Measurements from ENCODE around the gene PROK1.
A peak's percentile ranks its signal among the peaks of the same experiment; 100 is the strongest.

Gene PROK1

GRCh38 chr1:110466646-110467280 lies 15.8 kb downstream of the PROK1 start:
- no peak for DNase-seq

- no peak for DNase-seq
Observed at GRCh38 chr1:110471131-110471530, 20.2 kb downstream of the PROK1 start.

GRCh38 chr1:110472546-110472945 lies 21.6 kb downstream of the PROK1 start:
- no peak for DNase-seq

- DNase-seq = no peak
Observed at GRCh38 chr1:110474444-110474843, 23.5 kb downstream of the PROK1 start.

GRCh38 chr1:110475362-110476027 lies 24.5 kb downstream of the PROK1 start:
- DNase-seq = no peak

- DNase-seq = no peak
Observed at GRCh38 chr1:110476028-110476765, 25.2 kb downstream of the PROK1 start.

- DNase-seq = peak in 1 of 2 donors; percentile 57
Observed at GRCh38 chr1:110477041-110477440, 26.1 kb downstream of the PROK1 start.

GRCh38 chr1:110477445-110477957 lies 26.6 kb downstream of the PROK1 start:
- DNase-seq = no peak

- no peak for DNase-seq
Observed at GRCh38 chr1:110477967-110478640, 27.2 kb downstream of the PROK1 start.

- DNase-seq = no peak
Observed at GRCh38 chr1:110478886-110479285, 27.9 kb downstream of the PROK1 start.

GRCh38 chr1:110480356-110481096 lies 29.6 kb downstream of the PROK1 start:
- no peak for DNase-seq

- DNase-seq = no peak
Observed at GRCh38 chr1:110481968-110482623, 31.1 kb downstream of the PROK1 start.

GRCh38 chr1:110482662-110483307 lies 31.8 kb downstream of the PROK1 start:
- no peak for DNase-seq

- DNase-seq = no peak
Observed at GRCh38 chr1:110483308-110483685, 32.3 kb downstream of the PROK1 start.

GRCh38 chr1:110484801-110485200 lies 33.9 kb downstream of the PROK1 start:
- no peak for DNase-seq

- no peak for DNase-seq
Observed at GRCh38 chr1:110485725-110486124, 34.8 kb downstream of the PROK1 start.

- DNase-seq = no peak
Observed at GRCh38 chr1:110487726-110488125, 36.8 kb downstream of the PROK1 start.

GRCh38 chr1:110488161-110488560 lies 37.2 kb downstream of the PROK1 start:
- no peak for DNase-seq

GRCh38 chr1:110488867-110489266 lies 37.9 kb downstream of the PROK1 start:
- DNase-seq = no peak

- no peak for DNase-seq
Observed at GRCh38 chr1:110489406-110489805, 38.5 kb downstream of the PROK1 start.

GRCh38 chr1:110489973-110490542 lies 39.1 kb downstream of the PROK1 start:
- no peak for DNase-seq
